ENCODE data around the gene CRYGN.

Gene CRYGN, protein sequence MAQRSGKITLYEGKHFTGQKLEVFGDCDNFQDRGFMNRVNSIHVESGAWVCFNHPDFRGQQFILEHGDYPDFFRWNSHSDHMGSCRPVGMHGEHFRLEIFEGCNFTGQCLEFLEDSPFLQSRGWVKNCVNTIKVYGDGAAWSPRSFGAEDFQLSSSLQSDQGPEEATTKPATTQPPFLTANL
- 0 to 0.39 (median 0) reads per million in 3 experiments for total RNA-seq

DNA sequence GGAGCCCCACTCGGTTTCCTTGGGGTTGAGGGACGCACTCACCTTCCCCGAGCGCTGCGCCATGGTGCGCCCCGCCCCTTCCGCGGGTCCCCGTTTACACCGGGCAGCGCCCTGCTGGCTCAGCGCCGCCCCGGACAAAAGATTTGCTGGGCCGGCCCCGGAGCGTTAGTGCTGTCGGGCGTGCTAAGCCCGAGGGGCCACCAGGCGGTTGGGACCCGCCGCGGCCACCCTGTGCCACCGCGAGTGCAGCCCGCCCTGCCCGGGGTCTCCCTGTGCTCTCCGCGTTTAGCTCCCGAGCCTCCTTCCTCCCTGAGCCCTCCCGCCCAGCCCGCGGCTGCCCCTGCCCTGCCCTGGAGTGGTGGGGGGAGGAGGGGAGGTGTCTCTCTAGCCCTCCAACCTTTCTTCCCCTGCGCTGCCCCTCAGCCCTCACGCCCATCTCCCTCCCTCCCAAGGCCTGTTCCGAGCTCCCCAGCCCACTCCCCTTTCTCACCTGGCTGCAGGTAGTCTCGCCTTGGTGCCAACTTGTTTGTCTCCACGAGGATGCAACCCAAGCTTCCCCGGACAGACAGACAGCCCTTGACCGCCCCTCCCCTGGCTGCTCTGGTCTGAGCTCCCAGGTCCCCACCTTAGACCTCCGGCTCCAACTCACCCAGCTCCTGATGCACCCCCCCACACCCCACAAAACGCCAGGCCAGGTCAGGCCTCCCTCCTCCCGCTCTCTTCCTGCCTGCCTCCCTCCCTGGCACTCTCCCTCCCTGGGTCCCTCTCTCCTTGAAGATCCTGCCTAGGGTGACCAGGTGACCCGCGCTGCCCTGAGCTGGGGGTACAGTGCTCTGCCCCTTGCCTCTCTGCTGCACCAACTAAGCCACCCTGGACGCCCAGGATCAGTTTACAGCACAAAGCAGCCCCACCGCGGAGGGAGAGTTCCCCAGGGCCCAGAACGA, at the start of gene CRYGN:
Gene CRYGN, minus strand, starts transcription at position 287 of the 944 bp plus-strand sequence. Its CDS starts 224 bp downstream, at position 63.
- no peak for DNase-seq

DNA sequence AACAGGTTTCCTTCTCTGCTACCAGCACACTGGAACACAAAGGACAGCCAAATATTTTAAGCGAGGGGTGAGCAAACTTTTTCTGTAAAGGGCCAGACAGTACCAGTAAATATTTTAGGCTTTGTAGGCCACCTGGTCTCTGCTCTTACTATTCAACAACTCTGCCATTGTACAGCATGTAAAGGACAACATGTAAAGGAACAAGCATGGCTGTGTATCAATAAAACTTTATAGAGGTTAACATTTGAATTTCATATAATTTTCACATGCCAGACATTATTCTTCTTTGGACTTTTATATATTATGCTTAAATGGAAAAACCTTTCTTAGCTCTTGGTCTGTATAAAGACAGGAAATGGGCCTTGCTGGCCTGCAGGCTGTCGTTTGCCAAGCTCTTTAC, 49.6 kb upstream of the CRYGN start:
- no peak for DNase-seq

DNA sequence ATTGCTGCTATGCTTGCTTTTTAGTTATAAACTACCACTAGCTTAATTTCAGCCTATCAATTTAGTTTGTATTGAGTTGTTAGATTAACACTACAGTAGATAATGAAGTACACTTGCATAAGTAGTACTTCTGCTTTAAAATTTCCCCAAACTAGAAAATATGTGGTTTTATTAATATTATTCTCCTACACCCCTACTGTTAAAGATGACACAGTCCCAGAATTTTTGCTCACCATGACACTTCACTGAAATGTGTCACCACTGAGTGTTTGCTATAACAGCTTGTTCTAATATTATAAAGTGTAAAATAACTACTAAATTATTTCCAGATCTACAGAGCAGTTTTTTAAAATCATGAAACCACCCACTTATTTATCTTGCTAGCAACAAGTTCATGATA, 48.2 kb upstream of the CRYGN start:
- DNase-seq, result no peak

DNA sequence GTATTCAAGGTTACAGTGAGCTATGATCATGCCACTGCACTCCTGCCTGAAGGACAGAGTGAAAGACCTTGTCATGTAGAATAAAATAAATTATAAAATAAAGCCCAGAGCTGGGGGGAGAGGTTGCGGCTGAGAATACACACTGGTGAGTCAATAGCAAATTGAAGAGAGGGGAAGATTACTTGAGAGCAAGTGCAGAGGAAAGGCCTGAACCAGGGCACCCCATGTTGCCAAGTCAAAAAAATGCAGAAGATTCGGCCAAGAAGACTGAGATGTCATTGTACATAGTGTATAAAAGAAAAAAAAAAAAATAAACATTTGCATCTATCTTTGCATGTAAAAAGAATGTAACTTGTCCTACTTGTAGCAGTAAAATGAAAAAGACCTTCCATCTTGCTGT, 47.3 kb upstream of the CRYGN start:
- DNase-seq, result no peak

DNA sequence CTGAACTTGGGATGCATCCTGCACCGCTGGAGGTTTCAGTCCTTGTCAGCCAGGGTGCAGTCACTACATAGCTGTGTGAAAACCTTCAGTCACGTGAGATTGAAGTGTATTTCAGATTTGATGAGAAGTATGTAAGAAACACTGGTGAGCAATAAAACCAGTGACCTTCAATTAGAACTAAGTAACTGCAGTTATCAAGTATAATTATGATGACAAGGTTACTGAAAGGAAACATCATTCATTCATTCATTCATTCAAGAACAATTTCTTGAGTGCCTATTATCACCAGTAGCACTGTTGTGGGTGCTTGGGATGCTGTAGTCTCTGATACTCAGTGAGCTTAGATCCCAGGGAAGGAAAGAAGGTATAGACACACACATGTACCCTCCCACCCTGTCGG, 46.1 kb upstream of the CRYGN start:
- DNase-seq, result no peak

DNA sequence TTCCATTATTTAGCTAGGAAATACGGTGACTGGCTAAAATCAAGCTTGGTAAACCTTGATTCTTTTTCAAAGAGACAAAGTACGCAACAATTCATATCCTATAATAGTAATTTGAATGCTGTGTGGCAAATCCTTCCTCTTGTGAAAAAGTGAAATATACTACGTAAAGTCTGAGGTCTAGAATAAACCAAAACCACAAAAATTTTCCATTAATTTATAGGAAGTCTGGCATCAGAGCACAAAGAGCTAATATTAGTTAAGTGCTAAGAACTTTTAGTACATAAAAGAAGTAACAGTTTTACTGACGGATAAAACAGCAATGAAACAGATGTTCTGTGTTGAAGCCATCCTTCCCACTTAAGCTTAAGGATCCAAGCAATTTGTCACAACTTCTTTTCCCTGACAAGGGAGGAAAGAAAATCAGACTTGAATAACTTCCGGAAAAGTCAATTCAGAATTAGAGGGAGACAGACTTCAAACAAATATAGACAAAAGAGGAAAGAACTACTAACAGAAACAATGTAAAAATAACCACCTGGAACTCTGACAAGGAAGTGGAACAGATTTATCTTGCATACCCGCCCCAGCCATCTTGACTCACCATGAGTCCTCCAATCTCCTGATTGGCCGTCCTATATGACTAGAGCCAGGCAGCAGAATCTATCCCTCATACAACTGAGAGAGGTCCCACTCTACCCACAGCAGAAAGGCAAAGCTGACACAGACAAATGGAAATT, 45.2 kb upstream of the CRYGN start:
- DNase-seq, result no peak

DNA sequence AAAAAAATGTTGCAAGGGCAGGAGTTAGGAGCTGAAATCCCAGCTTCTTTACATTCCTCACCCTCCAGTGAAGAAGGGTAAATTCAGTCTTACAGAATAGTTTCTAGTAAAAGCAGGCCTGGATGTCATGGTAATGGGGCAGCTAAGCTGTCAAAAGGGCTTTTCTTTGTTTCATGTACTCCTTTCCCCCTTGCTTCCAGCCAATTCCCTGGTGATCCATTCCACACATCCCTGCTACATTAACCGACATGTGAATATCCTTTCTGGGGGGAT, 43.7 kb upstream of the CRYGN start:
- DNase-seq, result no peak

DNA sequence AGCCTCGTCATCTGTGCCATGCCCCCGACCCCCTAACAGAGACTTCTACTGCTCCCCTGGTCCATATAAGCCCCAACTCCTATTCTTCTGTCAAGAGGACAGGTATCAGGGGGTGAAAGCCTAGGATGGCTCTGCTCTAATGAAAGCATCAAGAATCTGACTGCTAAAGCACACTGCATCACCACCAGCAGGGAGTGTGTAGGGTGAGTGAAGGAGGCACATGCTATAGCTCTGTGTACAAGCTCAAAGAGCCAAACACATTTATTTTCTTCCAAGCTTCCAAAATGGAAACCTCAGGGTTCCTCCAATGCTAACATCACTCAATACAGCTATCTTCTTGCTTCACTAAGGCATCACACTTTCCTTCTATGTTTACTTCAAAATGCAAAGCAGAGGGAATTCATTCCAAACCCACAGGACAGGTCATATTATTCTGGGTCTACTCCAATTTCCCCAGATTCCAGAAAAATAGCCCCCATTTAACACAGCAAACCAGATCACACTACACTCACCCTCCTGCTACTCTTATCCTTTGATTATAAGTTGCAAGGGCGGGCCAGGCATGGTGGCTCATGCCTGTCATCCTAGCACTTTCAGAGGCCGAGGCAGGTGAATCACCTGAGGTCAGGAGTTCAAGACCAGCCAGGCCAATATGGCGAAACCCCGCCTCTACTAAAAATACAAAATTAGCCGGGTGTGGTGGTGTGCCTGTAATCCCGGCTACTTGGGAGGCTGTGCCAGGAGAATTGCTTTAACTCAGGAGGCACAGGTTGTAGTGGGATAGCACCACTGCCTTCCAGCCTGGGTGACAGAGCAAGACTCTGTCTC, 43.2 kb upstream of the CRYGN start:
- DNase-seq, result no peak

DNA sequence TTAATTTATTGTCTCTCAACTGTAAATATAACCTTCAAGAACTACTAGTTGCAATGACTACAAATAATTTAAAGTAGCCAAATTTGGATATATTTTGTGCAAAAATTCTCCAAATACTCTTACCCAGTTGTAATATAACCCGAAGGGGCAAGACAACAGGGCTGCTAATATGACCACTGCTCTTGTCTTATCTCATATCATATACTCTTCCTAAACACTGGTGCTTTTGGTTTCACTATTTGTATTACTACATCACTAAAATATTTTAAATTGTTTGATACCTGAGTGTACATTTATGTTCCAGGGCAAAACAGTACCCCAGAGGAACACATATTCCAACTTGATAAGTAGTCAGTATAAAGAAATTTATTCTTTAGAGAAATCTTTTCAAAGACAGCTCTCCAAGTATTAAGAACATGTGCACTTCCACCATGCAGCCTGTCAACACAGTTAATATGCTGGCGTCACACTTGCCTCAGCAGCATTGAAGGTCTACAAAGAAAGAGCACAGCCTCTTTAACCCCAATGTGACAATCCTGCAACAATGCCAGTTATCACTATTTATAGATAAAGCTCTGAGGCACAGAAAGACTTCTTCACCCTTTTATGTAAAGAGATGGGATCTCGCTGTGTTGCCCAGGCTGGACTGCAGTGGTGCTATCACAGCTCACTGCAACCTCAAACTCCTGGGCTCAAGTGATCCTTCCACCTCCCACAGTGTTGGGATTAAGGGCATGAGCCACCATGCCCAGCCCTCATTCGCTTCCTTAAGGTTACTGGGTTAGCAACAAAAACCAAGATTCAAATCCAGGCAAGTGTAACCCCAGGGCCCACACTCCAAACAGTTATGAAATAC, 41.9 kb upstream of the CRYGN start:
- no peak for DNase-seq

DNA sequence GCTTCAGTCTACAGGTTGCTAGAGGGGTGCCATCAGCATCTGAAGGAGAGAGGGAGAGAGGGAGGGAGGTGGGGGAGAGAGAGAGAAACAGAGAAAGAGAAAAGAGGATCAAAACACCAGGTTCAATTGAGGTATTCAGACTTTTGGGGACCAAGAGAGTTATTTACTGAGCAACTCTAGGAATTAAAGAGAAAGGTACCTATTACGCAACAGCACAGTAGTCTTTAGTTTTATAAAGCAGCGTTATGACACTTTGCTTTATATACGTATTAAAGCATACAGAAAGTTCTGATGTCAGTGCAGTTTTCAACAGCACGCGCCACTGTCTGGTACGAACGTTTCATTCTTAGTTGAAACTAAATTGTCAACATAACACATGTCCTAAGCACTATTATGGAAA, 37.9 kb upstream of the CRYGN start:
- DNase-seq, result no peak

DNA sequence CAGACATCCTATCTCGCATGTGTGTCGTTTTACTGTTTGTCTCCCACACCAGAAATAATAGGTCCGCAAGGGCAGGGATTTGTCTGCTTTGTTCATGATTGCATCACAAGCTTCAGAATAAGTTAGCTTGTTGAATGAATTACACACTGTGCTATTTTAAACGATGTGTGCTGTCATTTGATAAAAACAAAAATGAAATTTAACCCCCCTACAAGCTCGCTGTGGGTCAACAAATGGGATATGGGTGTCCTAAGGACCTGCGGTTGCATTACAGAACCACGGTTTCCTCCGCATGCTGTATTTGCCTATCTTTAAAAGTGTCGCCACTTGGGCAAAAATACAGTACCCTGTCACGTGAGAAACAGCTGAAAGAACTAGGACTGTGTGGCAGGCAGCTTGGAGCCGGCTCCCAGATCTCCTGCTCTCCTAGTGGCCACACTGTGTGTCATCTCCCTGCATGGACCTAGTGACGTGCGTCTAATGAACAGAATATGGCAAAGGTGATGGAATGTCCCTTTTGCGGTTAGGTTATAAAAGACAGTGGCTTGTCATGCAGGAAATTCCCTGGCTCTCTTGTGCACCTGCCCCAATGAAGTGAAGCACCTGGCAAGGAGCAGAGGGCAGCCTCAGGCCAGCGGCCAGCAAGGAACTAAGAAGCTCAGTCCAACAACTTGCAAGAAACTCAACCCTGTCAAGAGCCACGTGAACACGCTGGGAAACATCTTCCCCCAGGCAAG, 32.9 kb upstream of the CRYGN start:
- DNase-seq, result no peak

DNA sequence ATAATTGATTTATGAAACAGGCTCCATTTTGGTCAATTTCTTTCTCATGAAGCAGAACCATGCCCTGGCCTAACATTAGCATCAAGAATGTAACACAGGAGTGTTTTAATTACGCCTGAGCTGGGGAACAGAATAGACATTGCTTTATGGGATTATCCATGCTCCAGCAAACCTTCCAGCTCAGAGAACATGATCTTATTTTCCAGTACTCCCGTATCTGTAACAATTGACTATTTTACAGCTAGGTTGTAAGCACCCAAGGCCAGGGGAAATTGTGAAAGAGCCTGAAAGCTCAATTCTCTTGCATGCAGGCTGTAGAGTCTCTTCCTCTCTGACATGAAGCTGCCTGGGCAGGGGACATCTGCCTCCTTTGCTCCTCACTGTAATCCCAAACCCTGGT, 30.8 kb upstream of the CRYGN start:
- no peak for DNase-seq

DNA sequence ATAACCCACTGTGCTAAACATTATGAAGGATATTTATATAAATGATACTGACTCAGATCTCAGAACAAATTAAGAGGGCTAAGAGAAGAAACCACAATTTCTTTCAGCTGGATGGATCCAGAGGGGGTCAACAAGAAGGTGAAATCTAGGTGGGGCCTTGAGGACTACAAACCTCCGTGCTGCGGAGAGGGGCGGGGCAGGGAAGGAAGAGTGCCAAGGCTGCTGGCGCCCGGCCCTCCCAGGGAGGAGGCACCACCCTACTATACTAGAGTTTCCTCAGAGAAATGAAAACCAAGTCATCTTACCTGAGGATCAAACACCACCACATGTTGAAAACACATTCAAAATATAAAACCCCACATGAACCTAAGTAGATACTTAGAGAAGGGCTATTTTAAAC, 29.3 kb upstream of the CRYGN start:
- no peak for DNase-seq

DNA sequence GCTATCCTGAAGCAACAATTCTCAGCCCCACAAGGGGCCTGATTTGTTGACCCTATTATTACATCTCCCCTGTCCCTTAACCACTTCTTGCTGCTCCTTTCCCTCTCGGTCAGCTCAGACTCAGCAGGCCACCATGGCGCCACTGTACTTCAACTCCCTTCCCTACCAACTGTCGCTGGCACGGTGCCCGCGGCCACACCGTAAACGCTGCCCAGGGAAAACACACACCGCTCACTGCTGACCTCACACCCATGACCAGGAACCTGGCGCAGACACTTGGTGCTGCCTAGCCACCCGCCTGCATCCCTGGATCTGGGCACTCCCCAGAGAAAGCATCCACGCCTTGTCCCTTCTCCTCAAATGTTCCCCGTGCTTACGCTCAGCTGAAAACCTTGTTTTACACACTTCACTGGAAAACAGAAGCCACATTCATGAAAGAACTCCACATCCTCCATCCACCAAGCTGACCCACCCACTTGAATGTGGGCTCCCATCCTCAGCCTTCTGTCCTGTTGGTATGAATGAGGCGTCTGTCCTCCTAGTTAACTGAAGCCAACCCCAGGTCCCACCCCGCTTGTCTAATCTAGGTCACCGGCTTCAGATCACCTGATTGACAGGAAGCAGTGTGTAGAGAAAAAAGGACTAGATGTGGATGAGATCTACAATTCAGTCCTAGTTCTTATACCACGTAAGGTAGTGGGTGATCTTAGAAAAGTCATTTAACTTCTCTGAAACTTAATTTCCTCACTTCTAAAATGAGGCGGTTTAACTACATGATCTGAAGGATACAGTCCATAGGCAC, 28.5 kb upstream of the CRYGN start:
- peak; percentile 12 for DNase-seq

DNA sequence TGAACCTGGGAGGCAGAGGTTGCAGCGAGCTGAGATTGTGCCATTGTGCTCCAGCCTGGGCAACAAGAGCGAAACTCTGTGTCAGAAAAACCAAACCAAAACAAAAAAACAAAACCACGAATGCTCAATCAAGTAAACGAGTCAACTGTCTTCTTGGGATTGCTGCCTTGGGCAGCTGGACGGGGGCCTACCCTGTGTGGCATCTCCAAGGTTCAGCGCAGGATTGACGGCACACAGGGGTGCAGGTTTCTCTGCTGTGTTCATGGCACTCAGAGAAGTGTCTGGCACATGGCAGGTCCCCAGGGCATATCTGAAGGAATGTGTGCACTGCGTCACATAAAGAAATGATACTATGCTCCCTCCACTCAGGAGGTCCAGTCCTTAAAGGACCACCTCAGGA, 25.2 kb upstream of the CRYGN start:
- DNase-seq, result no peak

DNA sequence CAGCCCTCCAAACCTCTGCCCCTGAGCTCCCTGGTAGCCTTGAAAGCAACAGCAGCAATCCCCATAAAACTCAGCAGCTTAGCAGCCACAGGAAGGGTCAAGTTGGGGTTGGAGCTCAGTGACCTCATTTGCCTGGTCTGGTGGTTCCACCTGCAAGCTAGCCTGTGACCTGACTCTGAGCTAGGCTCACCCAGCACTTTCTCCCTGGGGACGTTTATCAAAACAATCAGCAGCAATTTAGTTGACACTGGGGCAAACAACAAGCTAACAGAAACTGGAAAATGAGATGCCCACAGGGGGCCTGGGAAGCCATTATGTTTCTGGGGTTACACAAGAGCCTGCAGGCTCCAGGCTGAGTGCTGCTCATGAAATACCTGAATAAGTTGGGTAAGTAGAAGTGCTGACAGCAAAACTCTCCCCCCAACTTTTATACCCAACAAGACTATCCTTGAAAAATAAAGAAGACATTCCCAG, 22.4 kb upstream of the CRYGN start:
- no peak for DNase-seq

DNA sequence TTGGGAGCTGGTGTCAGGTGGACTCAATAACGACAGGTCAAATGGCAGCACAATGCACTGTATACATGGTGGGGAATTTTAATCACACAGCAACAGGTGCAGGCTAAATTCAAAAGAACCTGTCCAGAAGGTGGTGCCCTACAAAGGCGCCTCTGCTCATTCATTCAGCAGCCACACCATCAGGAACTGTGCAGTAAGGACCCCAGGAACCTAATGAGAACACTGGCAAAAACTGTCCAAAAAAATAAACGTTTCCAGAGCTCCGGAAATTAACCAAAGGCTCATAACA, 21.9 kb upstream of the CRYGN start:
- no peak for DNase-seq

DNA sequence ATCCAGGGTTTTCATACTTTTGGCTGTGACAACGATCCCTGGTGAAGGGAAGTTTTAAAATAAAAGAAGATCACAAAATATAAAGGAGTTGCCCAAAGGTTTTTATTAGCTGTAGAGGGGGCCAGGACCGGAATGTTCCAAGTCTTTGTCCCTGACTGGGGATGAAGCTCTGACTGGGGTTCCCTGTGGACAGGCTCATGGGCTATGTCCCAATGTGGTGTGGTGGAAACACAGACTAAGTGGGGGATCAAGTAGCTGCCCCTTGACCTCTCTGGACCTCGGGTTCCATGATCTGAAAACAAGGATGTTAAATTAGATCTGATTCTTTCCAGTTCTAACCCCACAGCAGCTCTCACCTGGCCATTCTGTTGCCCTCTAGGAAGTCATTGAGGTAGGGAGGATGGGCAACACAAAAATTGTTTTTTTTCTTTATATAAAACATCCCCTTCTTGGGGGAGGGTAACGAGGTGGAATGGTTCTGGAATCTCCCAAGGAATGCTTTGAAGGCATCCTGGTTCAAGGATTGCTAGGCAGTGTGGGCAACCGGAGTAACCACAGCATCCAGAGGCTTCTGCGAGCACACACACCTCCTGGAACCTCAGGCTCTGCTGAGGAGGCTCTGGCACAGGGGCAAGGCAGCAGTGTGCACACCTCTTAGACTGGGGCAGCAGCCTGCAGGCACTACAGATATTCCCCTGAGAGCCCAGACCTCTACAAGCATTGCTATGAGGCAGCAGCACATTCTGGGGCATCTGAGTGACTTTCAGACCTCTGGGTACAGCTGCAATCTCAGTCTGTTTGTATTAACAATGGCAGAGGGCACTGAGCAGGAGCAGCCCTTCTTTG, 21.4 kb upstream of the CRYGN start:
- DNase-seq, result no peak

DNA sequence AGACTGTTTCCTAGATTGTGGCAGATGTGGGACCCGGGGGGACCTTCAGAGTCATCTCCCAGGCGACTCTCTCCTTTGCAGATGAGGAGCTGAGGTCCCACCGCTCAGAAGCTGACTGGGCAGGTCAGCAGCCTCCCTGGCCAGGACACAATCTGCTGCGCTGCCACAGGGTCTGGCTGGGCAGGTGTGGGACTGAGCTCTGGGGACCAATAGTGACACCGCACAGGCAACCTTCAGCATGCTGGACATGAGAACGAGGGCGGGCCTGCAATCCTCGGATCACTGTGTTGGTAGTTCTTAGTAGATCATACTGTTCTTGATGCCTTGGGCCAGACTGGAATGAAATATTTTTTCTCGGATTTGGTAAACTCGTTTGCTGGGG, 20.5 kb upstream of the CRYGN start:
- no peak for DNase-seq

Measured in central memory CD4-positive, alpha-beta T cell (primary cell).